ENCODE measurements around the gene ETV3. TPM values are rescaled to one million over a fixed set of nuclear protein-coding genes. Genes with fewer than 3 reads are reported as not detected.

ETV3 gene
- total RNA-seq (2013; cell fraction: nucleolus; rRNA removed): 47.0 and 52.6 TPM in 2 replicates
- total RNA-seq (2014; rRNA removed): 6.9 and 7.9 TPM in 2 replicates
- total RNA-seq (2014; rRNA removed; fragmentation: Illumina TruSeq; extraction: Trizol): 9.4 and 9.6 TPM in 2 replicates
- 13.8 and 15.8 TPM in 2 replicates for total RNA-seq (2021)
- polyA plus RNA-seq (2011; ENCODE audit: low read depth): 4.2 TPM
- polyA plus RNA-seq (2011; rRNA removed): 10.6 and 10.7 TPM in 2 replicates
- polyA plus RNA-seq (2011; cell fraction: cytosol; rRNA removed): 5.7 and 6.2 TPM in 2 replicates
- polyA plus RNA-seq (2011; cell fraction: nucleus; rRNA removed): 10.2 and 11.6 TPM in 2 replicates
- polyA plus RNA-seq (2012): 6.7 and 7.3 TPM in 2 replicates
- polyA plus RNA-seq (2014; fragmentation: Illumina TruSeq; extraction: Trizol): 8.2 and 8.6 TPM in 2 replicates
- polyA plus RNA-seq (2014; fragmentation: Nextera tagmentation; extraction: Ambion mirVana): 1 to 10 TPM; 1.7 to 2.9 TPM
- 6.1 and 6.4 TPM in 2 replicates for polyA plus RNA-seq (2014; rRNA removed)
- 1 to 10 TPM; 3.6 to 4.6 TPM for polyA plus RNA-seq (2016; fragmentation: Nextera tagmentation; extraction: Ambion mirVana)
- 22.7 and 23.6 TPM in 2 replicates for polyA minus RNA-seq (2011; rRNA and poly(A)+ RNA removed)
- polyA minus RNA-seq (2011; cell fraction: cytosol; rRNA and poly(A)+ RNA removed): 6.9 and 10.4 TPM in 2 replicates
- polyA minus RNA-seq (2011; cell fraction: nucleus; rRNA and poly(A)+ RNA removed): 15.6 and 26.3 TPM in 2 replicates
- Bru-seq, nascent RNA: percentile 96 among the genes with signal in this experiment
- BruChase-seq, experiment 1, labeled RNA remaining after a 6-hour chase: percentile 89 among the genes with signal in this experiment
- BruChase-seq, experiment 2, labeled RNA remaining after a 2-hour chase: percentile 96 among the genes with signal in this experiment
- long read RNA-seq, experiment 1, partial matches to known transcripts: 1 of 3 reads
- long read RNA-seq, experiment 1, other reads (novel, unspliced or antisense): 2 of 3 reads
- long read RNA-seq, experiment 2, transcript ETV3-201 (4 exons, 1,539 nt): major isoform, 7 of 11 reads
- long read RNA-seq, experiment 2, partial matches to known transcripts: 1 of 11 reads
- long read RNA-seq, experiment 2, other reads (novel, unspliced or antisense): 3 of 11 reads

DNA sequence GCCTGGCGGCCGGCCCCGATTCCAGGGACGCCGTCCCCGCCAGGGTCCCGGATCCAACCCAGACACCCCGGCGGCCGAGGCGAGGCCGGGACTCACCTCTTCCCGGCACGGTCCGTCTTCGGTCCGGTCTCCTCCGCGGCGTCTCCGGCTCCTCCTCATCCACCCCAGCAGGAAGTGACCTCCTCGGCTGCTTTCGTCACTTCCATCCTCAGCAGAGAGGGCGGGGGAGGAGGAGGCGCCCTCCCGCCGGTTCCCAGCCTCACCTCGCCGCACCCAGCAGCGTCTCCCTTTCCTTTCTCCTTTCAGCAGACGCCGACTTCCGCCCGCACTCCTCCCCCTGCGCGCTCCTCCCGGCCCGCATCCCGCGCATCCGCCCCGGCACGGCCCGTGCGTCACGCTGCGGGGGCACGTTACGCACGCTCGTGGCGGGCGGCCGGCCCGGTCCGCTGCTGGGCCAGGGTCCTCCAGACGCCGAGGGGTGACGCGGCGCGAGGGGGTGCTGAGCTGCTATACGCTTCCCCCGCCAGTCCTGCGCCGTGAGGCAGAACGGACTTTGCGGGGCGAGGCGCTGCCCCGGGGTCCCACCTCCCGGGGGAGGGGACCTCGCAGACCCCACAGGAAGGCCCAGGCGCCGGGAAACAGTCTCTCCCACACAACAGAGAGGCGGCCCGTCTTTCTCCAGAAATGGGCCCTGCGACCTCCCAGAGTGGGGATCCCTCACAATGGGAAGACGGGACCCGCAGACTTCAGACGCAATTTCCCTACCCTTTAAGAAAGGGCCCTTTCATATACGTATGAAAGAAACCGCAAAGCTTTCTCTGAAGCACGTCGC, at the start of gene ETV3:
Gene ETV3, minus strand, starts transcription at position 176 of the 832 bp plus-strand sequence. CDS start 2,043 bp downstream, outside the sequence.
- under 1% methylated on average over 77 of the region's 85 CpGs for WGBS (ENCODE audit: insufficient coverage, insufficient replicate concordance, low lambda C conversion rate, missing lambda C conversion rate)
- TF ChIP-seq NFIC (IDR thresholded peaks at IDR 0.05; ENCODE audit: low read depth, low read length) (no peak), RAD51 (IDR thresholded peaks at IDR 0.05) (no peak), SIN3A (IDR thresholded peaks at IDR 0.05; ENCODE audit: low read depth, low read length) (0 out of 2 replicates have a peak, but pooled peaks have one; percentile 22), JUNB (IDR thresholded peaks at IDR 0.05) (no peak), EED (IDR thresholded peaks at IDR 0.05; ENCODE audit: low read depth) (no peak)
- TF ChIP-seq, protein P1, sequence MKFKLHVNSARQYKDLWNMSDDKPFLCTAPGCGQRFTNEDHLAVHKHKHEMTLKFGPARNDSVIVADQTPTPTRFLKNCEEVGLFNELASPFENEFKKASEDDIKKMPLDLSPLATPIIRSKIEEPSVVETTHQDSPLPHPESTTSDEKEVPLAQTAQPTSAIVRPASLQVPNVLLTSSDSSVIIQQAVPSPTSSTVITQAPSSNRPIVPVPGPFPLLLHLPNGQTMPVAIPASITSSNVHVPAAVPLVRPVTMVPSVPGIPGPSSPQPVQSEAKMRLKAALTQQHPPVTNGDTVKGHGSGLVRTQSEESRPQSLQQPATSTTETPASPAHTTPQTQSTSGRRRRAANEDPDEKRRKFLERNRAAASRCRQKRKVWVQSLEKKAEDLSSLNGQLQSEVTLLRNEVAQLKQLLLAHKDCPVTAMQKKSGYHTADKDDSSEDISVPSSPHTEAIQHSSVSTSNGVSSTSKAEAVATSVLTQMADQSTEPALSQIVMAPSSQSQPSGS (IDR thresholded peaks at IDR 0.05; ENCODE audit: low read length): no peak
- TF ChIP-seq, protein P2, sequence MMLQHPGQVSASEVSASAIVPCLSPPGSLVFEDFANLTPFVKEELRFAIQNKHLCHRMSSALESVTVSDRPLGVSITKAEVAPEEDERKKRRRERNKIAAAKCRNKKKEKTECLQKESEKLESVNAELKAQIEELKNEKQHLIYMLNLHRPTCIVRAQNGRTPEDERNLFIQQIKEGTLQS (IDR thresholded peaks at IDR 0.05; ENCODE audit: borderline replicate concordance, extremely low read depth, low read depth, low read length): no peak
- TF ChIP-seq, protein P3, sequence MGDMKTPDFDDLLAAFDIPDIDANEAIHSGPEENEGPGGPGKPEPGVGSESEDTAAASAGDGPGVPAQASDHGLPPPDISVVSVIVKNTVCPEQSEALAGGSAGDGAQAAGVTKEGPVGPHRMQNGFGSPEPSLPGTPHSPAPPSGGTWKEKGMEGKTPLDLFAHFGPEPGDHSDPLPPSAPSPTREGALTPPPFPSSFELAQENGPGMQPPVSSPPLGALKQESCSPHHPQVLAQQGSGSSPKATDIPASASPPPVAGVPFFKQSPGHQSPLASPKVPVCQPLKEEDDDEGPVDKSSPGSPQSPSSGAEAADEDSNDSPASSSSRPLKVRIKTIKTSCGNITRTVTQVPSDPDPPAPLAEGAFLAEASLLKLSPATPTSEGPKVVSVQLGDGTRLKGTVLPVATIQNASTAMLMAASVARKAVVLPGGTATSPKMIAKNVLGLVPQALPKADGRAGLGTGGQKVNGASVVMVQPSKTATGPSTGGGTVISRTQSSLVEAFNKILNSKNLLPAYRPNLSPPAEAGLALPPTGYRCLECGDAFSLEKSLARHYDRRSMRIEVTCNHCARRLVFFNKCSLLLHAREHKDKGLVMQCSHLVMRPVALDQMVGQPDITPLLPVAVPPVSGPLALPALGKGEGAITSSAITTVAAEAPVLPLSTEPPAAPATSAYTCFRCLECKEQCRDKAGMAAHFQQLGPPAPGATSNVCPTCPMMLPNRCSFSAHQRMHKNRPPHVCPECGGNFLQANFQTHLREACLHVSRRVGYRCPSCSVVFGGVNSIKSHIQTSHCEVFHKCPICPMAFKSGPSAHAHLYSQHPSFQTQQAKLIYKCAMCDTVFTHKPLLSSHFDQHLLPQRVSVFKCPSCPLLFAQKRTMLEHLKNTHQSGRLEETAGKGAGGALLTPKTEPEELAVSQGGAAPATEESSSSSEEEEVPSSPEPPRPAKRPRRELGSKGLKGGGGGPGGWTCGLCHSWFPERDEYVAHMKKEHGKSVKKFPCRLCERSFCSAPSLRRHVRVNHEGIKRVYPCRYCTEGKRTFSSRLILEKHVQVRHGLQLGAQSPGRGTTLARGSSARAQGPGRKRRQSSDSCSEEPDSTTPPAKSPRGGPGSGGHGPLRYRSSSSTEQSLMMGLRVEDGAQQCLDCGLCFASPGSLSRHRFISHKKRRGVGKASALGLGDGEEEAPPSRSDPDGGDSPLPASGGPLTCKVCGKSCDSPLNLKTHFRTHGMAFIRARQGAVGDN (IDR thresholded peaks at IDR 0.05): peak; percentile 97
- TF ChIP-seq, protein P4, sequence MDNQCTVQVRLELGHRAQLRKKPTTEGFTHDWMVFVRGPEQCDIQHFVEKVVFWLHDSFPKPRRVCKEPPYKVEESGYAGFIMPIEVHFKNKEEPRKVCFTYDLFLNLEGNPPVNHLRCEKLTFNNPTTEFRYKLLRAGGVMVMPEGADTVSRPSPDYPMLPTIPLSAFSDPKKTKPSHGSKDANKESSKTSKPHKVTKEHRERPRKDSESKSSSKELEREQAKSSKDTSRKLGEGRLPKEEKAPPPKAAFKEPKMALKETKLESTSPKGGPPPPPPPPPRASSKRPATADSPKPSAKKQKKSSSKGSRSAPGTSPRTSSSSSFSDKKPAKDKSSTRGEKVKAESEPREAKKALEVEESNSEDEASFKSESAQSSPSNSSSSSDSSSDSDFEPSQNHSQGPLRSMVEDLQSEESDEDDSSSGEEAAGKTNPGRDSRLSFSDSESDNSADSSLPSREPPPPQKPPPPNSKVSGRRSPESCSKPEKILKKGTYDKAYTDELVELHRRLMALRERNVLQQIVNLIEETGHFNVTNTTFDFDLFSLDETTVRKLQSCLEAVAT (IDR thresholded peaks at IDR 0.05): peak; percentile 46; the same call in 1 of the 2 replicates

More for the DNA sequence above, at the start of gene ETV3:
- Histone ChIP-seq H4K20me1 (ENCODE audit: control insufficient read depth, insufficient read depth) (no peaks in the 10 kb centered on the region; the same call in 1 of the 2 replicates), H3K4me3 (peak within 1 kb of the TSS; percentile 96), H3K4me2 (ENCODE audit: control insufficient read depth, insufficient read depth) (peak within 1 kb of the TSS; percentile 88), H3K9me3 (replicated peaks; ENCODE audit: control insufficient read depth, insufficient read depth, low read length) (no peaks in the 10 kb centered on the region), H3K27me3 (replicated peaks in 1 of 2; ENCODE audit: control insufficient read depth in 2 of 2, insufficient read depth in 2 of 2, low read length in 1 of 2) (no peaks in the 10 kb centered on the region), H3K4me1 (ENCODE audit: control insufficient read depth, insufficient read depth, low read length) (peaks cover 13% of the 10 kb centered on the region; the same call in 1 of the 2 replicates), H3K9ac (ENCODE audit: control insufficient read depth, insufficient read depth, low read length) (peak within 1 kb of the TSS; percentile 87), H3K27ac (ENCODE audit: control insufficient read depth, insufficient read depth) (peak within 1 kb of the TSS; percentile 66), H2AFZ (ENCODE audit: control insufficient read depth, low read depth, low read length) (peak within 1 kb of the TSS; percentile 71), H3K79me2 (ENCODE audit: control insufficient read depth, insufficient read depth, low read length) (peaks cover 29% of the 10 kb centered on the region), H3K36me3 (ENCODE audit: control insufficient read depth in 2 of 2, insufficient read depth in 2 of 2, low read length in 1 of 2) (peaks cover under 1 to 8% of the 10 kb centered on the region in 2 experiments; a peak in 3 of 4 replicates)
- intact Hi-C loops (cut with micrococcal nuclease; ENCODE audit: unreplicated experiment): loop anchor here (5.0 kb wide), 1 partner anchor 46 kb away; no protein-coding TSS in a partner anchor
- ChIA-PET RAD21 (ENCODE audit: unreplicated experiment) (interaction anchor here (1.0 to 5.7 kb wide), 4 partner anchors 16 to 48 kb away, joined by 4 to 54 read pairs (median 7); no protein-coding TSS in a partner anchor), CTCF (interaction anchor here (0.6 to 5.3 kb wide), 6 partner anchors 10 to 99 kb away, joined by 3 to 60 read pairs (median 14); no protein-coding TSS in a partner anchor), SMC1A (ENCODE audit: uncharacterized antibody, unreplicated experiment) (interaction anchor here (0.8 to 8.3 kb wide), 7 partner anchors 9 to 99 kb away, joined by 3 to 65 read pairs (median 4); no protein-coding TSS in a partner anchor), POLR2A (interaction anchor here (0.6 to 2.2 kb wide), 3 partner anchors 16 to 48 kb away, joined by 3 to 12 read pairs (median 5); no protein-coding TSS in a partner anchor)
- in situ Hi-C loops (cut with MboI): no loop called here
- DNase-seq (ENCODE audit: low read depth, low spot score) (peak; percentile 42), ATAC-seq (peak; percentile 90), FAIRE-seq (peak; percentile 69)
- BruUV-seq (replicated peaks): TSS peak; percentile 92

All from GM12878 (cell line).